HTR-8/SVneo (cell line): ENCODE data around the gene NAXD.

Source experiments
- DNase-seq: peaks from one replicate; pipeline ENCODE4 v3.0.0; 2011; ENCODE audit warnings: low spot score, mixed read lengths; ENCODE audit not compliant: insufficient read length
- FAIRE-seq: peaks from 2 replicates; lab custom pipeline; 2011; peaks lifted over from hg19 to GRCh38; lab: Jason Lieb, UNC

NAXD gene

GRCh38 chr13:110641055-110642015 is 26.0 kb downstream of the NAXD start:
- DNase-seq = no peak
- no peak for FAIRE-seq

GRCh38 chr13:110642291-110642981 is 27.1 kb downstream of the NAXD start:
- FAIRE-seq = no peak
- no peak for DNase-seq

- FAIRE-seq (no peak), DNase-seq (no peak)
These were observed 28.0 kb downstream of the NAXD start for GRCh38 chr13:110643324-110643723.

- FAIRE-seq = no peak
- DNase-seq = no peak
These were observed 28.6 kb downstream of the NAXD start for GRCh38 chr13:110643768-110644421.

- FAIRE-seq = no peak
- DNase-seq = no peak
These were observed 29.7 kb downstream of the NAXD start for GRCh38 chr13:110644892-110645521.

GRCh38 chr13:110645750-110646149 is 30.4 kb downstream of the NAXD start:
- FAIRE-seq (no peak), DNase-seq (no peak)

GRCh38 chr13:110646442-110647364 is 31.4 kb downstream of the NAXD start:
- DNase-seq (no peak), FAIRE-seq (no peak)

- no peak for FAIRE-seq
- no peak for DNase-seq
These were observed 32.0 kb downstream of the NAXD start for GRCh38 chr13:110647365-110647737.

- no peak for FAIRE-seq
- no peak for DNase-seq
These were observed 32.9 kb downstream of the NAXD start for GRCh38 chr13:110648146-110648819.

- FAIRE-seq (no peak), DNase-seq (no peak)
These were observed 33.6 kb downstream of the NAXD start for GRCh38 chr13:110648848-110649421.

- DNase-seq = no peak
- FAIRE-seq = no peak
These were observed 34.2 kb downstream of the NAXD start for GRCh38 chr13:110649551-110649950.

- no peak for FAIRE-seq
- DNase-seq = no peak
These were observed 35.1 kb downstream of the NAXD start for GRCh38 chr13:110650436-110650835.

GRCh38 chr13:110651271-110651670 is 35.9 kb downstream of the NAXD start:
- no peak for FAIRE-seq

GRCh38 chr13:110651726-110652230 is 36.4 kb downstream of the NAXD start:
- no peak for DNase-seq
- FAIRE-seq = no peak

More at GRCh38 chr13:110651271-110651670, 35.9 kb downstream of the NAXD start:
- DNase-seq = no peak

GRCh38 chr13:110652231-110652730 is 36.9 kb downstream of the NAXD start:
- DNase-seq (no peak), FAIRE-seq (no peak)

GRCh38 chr13:110652764-110653163 is 37.4 kb downstream of the NAXD start:
- no peak for FAIRE-seq
- DNase-seq = no peak

GRCh38 chr13:110653271-110653670 is 37.9 kb downstream of the NAXD start:
- DNase-seq (no peak), FAIRE-seq (no peak)

- FAIRE-seq (no peak), DNase-seq (no peak)
These were observed 38.5 kb downstream of the NAXD start for GRCh38 chr13:110653851-110654250.
